GM18873 (cell line): ENCODE results near the gene PTX3.

ENCODE experiments used
- ATAC-seq: cut with Tn5 transposase; IDR thresholded peaks from one replicate; pipeline ENCODE4 v1.9.1; 2021; ENCODE audit warnings: mild to moderate bottlenecking, moderate library complexity, moderate number of reproducible peaks; ENCODE audit not compliant: unreplicated experiment, low FRiP score

PTX3 gene

GRCh38 chr3:157420606-157421130 is 16.0 kb upstream of the PTX3 start:
- ATAC-seq: no peak

DNA sequence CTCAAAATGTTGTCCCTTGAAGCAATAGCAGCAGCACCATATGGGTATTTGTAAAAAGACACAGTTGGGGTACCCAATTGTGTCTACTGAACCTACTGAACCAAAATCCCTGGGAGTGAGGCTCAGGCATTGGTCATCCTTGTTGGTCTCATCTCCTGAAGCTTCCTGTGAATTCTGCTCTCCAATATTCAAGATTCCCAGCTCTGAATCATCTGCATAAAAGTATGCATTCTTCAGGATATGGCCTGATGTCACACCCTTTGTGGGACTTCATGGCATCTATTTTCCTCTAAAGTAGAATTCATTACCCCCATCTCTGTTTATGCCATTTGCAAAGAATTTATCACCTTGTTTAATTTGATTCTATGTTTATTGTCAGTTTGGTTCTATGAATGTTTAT is 13.3 kb upstream of the PTX3 start:
- no peak for ATAC-seq

GRCh38 chr3:157427901-157428300 is 8.7 kb upstream of the PTX3 start:
- ATAC-seq: no peak

DNA sequence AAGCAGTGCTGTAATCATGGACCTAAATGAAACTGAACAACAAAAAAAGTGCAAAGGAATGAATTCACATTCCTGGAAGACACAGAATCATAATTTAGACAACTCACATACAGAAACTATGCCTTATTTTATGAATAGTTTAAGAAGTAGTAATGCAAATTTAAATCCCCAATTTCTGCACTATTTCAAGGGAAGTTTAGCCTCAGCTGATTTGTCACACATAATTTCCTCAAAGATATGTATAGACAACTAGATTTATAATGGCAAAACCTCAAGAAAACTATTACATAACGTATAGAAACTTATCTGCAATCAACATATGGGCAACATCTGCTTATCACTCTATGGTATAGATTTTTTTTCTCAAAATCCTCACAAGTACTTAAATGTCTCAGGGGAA is 7.8 kb upstream of the PTX3 start:
- no peak for ATAC-seq

GRCh38 chr3:157429708-157430107 is 6.9 kb upstream of the PTX3 start:
- no peak for ATAC-seq

GRCh38 chr3:157438194-157438730 is 1.6 kb downstream of the PTX3 start:
- no peak for ATAC-seq

DNA sequence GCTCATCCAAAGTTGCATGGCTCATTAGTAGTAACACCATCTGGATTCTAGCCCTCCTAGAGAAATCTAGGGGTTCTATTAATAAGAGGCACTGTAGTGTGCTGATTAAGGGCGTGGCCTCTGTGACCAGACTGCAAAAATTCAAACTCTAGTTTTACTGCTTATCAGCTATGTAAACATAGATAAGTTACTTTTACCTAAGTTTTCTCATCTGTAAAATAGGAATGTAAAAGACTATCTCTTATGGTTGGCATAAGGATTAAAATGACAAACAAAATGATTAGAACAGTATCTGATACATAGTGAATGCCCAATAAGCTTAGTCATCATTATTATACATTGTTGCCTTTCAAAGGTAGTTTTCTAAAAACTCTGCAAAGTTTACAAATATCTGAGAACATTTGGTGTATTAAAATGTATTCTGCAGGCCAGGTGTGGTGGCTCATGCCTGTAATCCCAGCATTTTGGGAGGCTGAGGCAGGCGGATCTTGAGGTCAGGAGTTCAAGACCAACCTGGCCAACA is 4.5 kb downstream of the PTX3 start:
- ATAC-seq: no peak

DNA sequence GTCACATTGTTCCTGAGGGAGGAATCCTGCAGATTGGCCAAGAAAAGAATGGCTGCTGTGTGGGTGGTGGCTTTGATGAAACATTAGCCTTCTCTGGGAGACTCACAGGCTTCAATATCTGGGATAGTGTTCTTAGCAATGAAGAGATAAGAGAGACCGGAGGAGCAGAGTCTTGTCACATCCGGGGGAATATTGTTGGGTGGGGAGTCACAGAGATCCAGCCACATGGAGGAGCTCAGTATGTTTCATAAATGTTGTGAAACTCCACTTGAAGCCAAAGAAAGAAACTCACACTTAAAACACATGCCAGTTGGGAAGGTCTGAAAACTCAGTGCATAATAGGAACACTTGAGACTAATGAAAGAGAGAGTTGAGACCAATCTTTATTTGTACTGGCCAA is 6.1 kb downstream of the PTX3 start:
- ATAC-seq: no peak

GRCh38 chr3:157443905-157444796 is 7.5 kb downstream of the PTX3 start:
- ATAC-seq: no peak

DNA sequence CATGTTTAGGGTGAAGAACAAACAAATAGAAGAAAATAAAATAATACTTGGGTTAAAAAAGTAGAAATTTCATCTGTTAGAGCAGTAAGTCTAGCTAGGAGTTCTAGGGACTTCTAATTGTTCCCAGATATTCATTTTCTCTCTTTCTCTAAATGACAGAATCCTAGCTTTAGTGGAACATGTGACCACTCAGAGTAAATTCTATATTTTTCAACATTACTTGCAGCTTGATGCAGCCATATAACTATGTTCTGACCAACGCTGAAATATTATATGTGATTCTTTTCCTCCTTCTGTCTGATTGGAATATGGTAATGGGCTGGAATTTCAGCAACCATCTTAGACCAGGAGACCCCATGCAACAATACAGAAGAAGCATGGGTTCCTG is 8.1 kb downstream of the PTX3 start:
- ATAC-seq: no peak

DNA sequence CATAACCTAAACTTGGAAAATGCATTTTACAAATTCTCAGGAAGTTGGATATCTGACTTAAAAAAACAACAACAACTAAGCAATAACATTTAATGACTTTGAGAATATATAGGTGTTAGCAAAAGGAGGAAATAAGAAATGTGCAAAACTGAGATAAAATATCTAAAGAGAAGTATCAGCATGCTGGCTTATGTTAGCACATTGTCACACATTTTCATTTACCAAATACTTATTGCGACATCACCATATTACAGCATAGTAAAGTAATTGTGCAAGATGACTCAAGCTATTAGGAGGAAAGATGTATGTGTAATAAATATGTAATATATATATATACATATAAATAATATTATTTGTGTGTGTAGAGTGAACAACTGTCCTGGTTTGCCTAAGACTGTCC is 9.2 kb downstream of the PTX3 start:
- ATAC-seq: no peak

GRCh38 chr3:157447026-157447694 is 10.5 kb downstream of the PTX3 start:
- no peak for ATAC-seq

DNA sequence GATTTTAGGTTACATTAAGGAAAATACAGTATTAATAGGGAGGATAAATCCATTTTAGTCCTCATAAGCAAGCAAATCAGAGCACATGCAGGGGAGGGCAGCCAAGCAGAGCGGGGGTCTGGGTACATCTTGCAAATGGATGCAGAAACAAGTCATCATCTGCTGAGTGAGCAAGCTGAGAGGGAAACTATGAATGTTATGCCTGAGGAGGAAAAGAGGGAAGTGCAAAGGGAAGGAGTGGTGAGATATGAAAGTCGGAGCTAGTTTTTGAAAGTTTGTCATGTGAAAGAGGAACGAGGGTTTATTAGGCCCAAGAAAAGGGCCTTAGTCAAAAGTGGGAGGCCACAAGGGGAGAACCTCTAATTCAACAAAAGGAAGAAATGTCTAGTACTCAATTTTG is 15.4 kb downstream of the PTX3 start:
- no peak for ATAC-seq

DNA sequence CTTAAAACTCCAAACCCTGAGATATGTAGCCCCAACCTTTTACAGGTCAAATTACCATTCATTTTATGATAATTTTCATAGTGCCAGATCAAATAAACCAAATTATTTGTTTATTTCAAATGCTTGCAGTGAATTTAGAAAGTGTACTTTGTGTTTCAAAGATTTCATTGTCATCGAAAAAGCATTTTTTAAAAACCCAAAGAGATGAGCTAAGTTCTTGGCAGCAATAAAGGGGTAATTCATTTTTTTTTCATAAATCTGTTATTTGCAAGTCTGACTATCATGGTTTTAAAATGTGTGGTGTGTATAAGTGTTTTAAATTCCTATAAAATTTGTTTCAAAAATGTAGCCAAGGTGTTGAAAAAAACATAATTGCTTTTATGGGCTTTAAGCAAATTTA is 17.2 kb downstream of the PTX3 start:
- ATAC-seq: no peak

GRCh38 chr3:157459706-157460105 is 23.1 kb downstream of the PTX3 start:
- ATAC-seq: no peak

DNA sequence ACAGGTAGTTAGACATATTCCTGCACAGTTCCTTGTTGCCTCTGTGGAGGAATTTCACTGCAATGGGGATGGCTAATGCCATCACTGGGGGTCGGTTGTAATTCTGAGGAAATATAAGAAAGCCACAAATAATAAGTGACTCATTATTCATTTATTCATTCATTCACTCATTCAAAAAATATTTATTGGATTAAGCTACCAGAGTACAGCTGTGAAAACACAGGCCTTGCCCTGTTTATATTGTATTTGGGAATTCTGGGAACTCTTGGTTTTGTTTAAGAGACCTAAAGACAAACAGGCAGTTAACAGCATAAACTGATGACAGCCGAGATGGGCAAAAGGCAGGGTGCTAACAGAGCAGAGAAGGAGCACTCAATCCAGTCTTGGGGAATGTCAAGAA is 23.6 kb downstream of the PTX3 start:
- no peak for ATAC-seq

- no peak for ATAC-seq
Measured at GRCh38 chr3:157463816-157464215, 27.2 kb downstream of the PTX3 start.

- no peak for ATAC-seq
Measured at GRCh38 chr3:157464321-157464720, 27.7 kb downstream of the PTX3 start.

- ATAC-seq: no peak
Measured at GRCh38 chr3:157465741-157466140, 29.1 kb downstream of the PTX3 start.

GRCh38 chr3:157467200-157467599 is 30.6 kb downstream of the PTX3 start:
- ATAC-seq: no peak

GRCh38 chr3:157469561-157470294 is 33.1 kb downstream of the PTX3 start:
- ATAC-seq: no peak
